Esophagus squamous epithelium (tissue), 5 donors: ENCODE results near the gene RIT1. TPM values are rescaled to one million over a fixed set of nuclear protein-coding genes. Genes with fewer than 3 reads are reported as not detected.

Experiments used
- DNase-seq: peaks from one replicate; lab custom pipeline; 2025; lab: John Stamatoyannopoulos, UW
- H3K27ac ChIP-seq, 4 donors: fragments of 200-600 bp; sonication (generic); one replicate each; pipeline ENCODE4 v1.5.1; 2016 to 2019; ENCODE audit warnings: mild to moderate bottlenecking in 1 of 4
- H3K27me3 ChIP-seq, 4 donors: fragments of 200-600 bp; sonication (generic); 1 replicate in 3 of 4; 2 replicates in 1 of 4; pipeline versions ENCODE4 v1.5.1 to v1.6.0; 2017 to 2021; ENCODE audit warnings: antibody characterized with exemption in 1 of 4
- H3K36me3 ChIP-seq, 3 donors: fragments of 200-600 bp; sonication (generic); one replicate each; pipeline ENCODE4 v1.5.1; 2016 to 2019
- H3K4me1 ChIP-seq, 3 donors: fragments of 200-600 bp; sonication (generic); one replicate each; pipeline ENCODE4 v1.5.1; 2017 to 2019
- H3K4me3 ChIP-seq, 4 donors: fragments of 200-600 bp; sonication (generic); 1 replicate in 3 of 4; 2 replicates in 1 of 4; pipeline ENCODE4 v1.5.1; 2016 to 2019; ENCODE audit warnings: mild to moderate bottlenecking in 2 of 4, moderate library complexity in 1 of 4
- H3K9me3 ChIP-seq, 3 donors: fragments of 200-600 bp; sonication (generic); one replicate each; pipeline ENCODE4 v1.5.1; 2016 to 2019
- CTCF ChIP-seq, 6 experiments: fragments of 450-650 bp in 4 of 6; fragments of 200-600 bp in 2 of 6; sonication (generic) in 2 of 6; IDR thresholded peaks; one replicate each; pipeline ENCODE4 v1.5.1; 2016 to 2019; ENCODE audit warnings: antibody characterized with exemption in 6 of 6, mild to moderate bottlenecking in 4 of 6, moderate library complexity in 4 of 6
- POLR2A ChIP-seq, 4 donors: fragments of 450-650 bp; IDR thresholded peaks; one replicate each; pipeline ENCODE4 v1.6.1; 2017; ENCODE audit warnings: antibody characterized with exemption in 4 of 4, mild to moderate bottlenecking in 4 of 4, moderate library complexity in 3 of 4
- WGBS, 2 donors: methylation state at CpG; one replicate each; pipeline ENCODE4 v1.1.5; 2018; 5-methylcytosine and 5-hydroxymethylcytosine counted together
- intact Hi-C: fragments of 100-400 bp; cut with DNase I; formaldehyde crosslinking; loops from one replicate; pipeline ENCODE4 v1.15.0; 2022
- small RNA-seq, 4 donors: library from RNA; depleted of rRNA; stranded (forward); fragments of <200 nt; gene quantifications; one replicate each; pipeline ENCODE3, GENCODE V24; 2016
- total RNA-seq, 4 donors: library from RNA; depleted of rRNA; stranded (reverse); fragments of >200 nt; gene quantifications; one replicate each; pipeline ENCODE4 v1.1.0, GENCODE V29; 2016
- donor health status: DM: yes; HTN: yes; CAD: no.

RIT1 gene
- total RNA-seq, 4 donors from 2014 or later = 35.3 to 55.4 (median 42.6) TPM

DNA sequence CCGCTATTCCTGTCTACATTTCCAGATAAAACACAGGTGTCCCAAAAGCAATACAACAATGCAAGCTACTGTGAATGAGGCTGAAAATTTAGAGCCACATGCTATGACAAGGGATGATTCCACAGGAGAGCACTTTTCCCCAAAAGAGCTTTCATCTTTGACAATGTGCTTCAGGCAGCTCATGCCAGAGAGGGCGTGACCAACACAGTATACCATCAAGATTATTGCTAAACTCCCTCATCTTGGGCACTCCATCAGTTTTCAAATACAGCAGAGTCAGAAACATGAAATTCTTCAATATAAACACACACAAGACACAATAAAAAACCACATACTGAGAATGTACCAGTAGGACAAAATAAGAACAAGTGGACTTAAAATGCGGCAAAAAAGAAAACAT is 60.8 kb downstream of the RIT1 start:
- H3K27ac ChIP-seq = no peak overlapping the region

GRCh38 chr1:155847823-155848529 is 63.2 kb downstream of the RIT1 start:
- TF ChIP-seq POLR2A (IDR thresholded peaks at IDR 0.05) = no peak
- TF ChIP-seq CTCF (IDR thresholded peaks at IDR 0.05) = no peak
- intact Hi-C loops = no loop called here
- Histone ChIP-seq H3K4me1 (peaks cover 0 to 32% (median 0%) of the 10 kb centered on the region in 3 donors), H3K36me3 (peaks cover 4 to 96% (median 15%) of the 10 kb centered on the region in 3 donors), H3K4me3 (no peak overlapping the region), H3K27ac (no peak overlapping the region), H3K27me3 (no peaks in the 10 kb centered on the region), H3K9me3 (no peaks in the 10 kb centered on the region)
- WGBS, 2 donors = 89 to 100% methylated on average over 1 of the region's 1 CpG
- DNase-seq = no peak

More for the DNA sequence above, 60.8 kb downstream of the RIT1 start:
- 74 to 76% methylated on average over 3 of the region's 3 CpGs for whole genome bisulfite sequencing, 2 donors
- peaks cover 0 to 98% (median 22%) of the 10 kb centered on the region in 3 donors for H3K36me3 ChIP-seq
- peaks cover 0 to 12% (median 0%) of the 10 kb centered on the region in 3 donors for H3K4me1 ChIP-seq
- H3K9me3 ChIP-seq = no peaks in the 10 kb centered on the region
- DNase-seq = no peak
- H3K27me3 ChIP-seq = no peaks in the 10 kb centered on the region
- H3K4me3 ChIP-seq = no peak overlapping the region
- TF ChIP-seq CTCF (IDR thresholded peaks at IDR 0.05) (no peak), POLR2A (IDR thresholded peaks at IDR 0.05) (no peak)
- intact Hi-C loops = no loop called here

Small RNA genes within 50 kb of the gene (small RNA-seq; reads per million reads assigned to genes)
- 0 reads per million in 4 donors for gene MIR6738
- 0 reads per million in 4 donors for gene RF00015
- 0 reads per million in 4 donors for gene SCARNA4
- 52.8 to 153 (median 74.3) reads per million in 4 donors for gene SNORA80E

Other genes starting within 250 kb of the RIT1 start
- gene YY1AP1, start 222.6 kb downstream of the RIT1 start, total RNA-seq = 10 to 100 TPM; 37.8 to 91.6 (median 63.5) TPM
- 100 to 1,000 TPM in 1 of 4 donors, 10 to 100 TPM in 3; 59.9 to 144 (median 78.5) TPM for gene DAP3, start 222.3 kb downstream of the RIT1 start, total RNA-seq
- 10 to 100 TPM; 12.2 to 32.8 (median 18.7) TPM for gene GON4L, start 54.1 kb downstream of the RIT1 start, total RNA-seq
- 1 to 10 TPM in 3 of 4 donors, under 1 TPM in 1; 0.87 to 5.3 (median 2.7) TPM for gene SYT11, start 51.8 kb downstream of the RIT1 start, total RNA-seq
- gene KHDC4, start 23.1 kb upstream of the RIT1 start, total RNA-seq = 10 to 100 TPM; 12.4 to 48.1 (median 33.9) TPM
- gene RXFP4, start 30.3 kb upstream of the RIT1 start, total RNA-seq = not detected
- 10 to 100 TPM; 22.6 to 38.3 (median 27.5) TPM for gene ARHGEF2, start 67.2 kb upstream of the RIT1 start, total RNA-seq
- gene SSR2, start 109.6 kb upstream of the RIT1 start, total RNA-seq = 100 to 1,000 TPM; 115 to 215 (median 179) TPM
- 10 to 100 TPM; 19.7 to 32.7 (median 25.5) TPM for gene UBQLN4, start 142.4 kb upstream of the RIT1 start, total RNA-seq
- 10 to 100 TPM; 41.4 to 67.1 (median 53.3) TPM for gene LAMTOR2, start 143.4 kb upstream of the RIT1 start, total RNA-seq
- 100 to 1,000 TPM; 190 to 482 (median 272) TPM for gene RAB25, start 149.8 kb upstream of the RIT1 start, total RNA-seq
- 1 to 10 TPM in 1 of 4 donors, under 1 TPM in 3; 0.15 to 1.4 (median 0.65) TPM for gene MEX3A, start 171.1 kb upstream of the RIT1 start, total RNA-seq
- gene LMNA, start 203.4 kb upstream of the RIT1 start, total RNA-seq = 100 to 1,000 TPM; 322 to 480 (median 403) TPM
- gene SEMA4A, start 242.2 kb upstream of the RIT1 start, total RNA-seq = 10 to 100 TPM; 21.4 to 36.6 (median 23.1) TPM